ENCODE measurements around the gene CDK5RAP1.
"Not testable (repeated sequence)": the region's sequence is repeated elsewhere in the genome, so short reads cannot be mapped to it uniquely, and the experiment has no call there.

CDK5RAP1 gene

GRCh38 chr20:33393609-33394008, 7.7 kb downstream of the CDK5RAP1 start:
- no peak overlapping the region for H3K4me3 ChIP-seq (ENCODE audit: low read length)
- DNase-seq (ENCODE audit: low read depth): no peak
- TF ChIP-seq CTCF (conservative IDR thresholded peaks at IDR 0.05; ENCODE audit: low read depth, low read length): no peak

GRCh38 chr20:33391722-33392415, 9.4 kb downstream of the CDK5RAP1 start:
- H3K4me3 ChIP-seq (ENCODE audit: low read length): no peak overlapping the region
- DNase-seq (ENCODE audit: low read depth): no peak
- no peak for TF ChIP-seq CTCF (conservative IDR thresholded peaks at IDR 0.05; ENCODE audit: low read depth, low read length)

- H3K4me3 ChIP-seq (ENCODE audit: low read length); DNase-seq (ENCODE audit: low read depth): not testable (repeated sequence)
Measured at GRCh38 chr20:33389326-33389725, 12.0 kb downstream of the CDK5RAP1 start.

- H3K4me3 ChIP-seq (ENCODE audit: low read length): no peak overlapping the region
- no peak for TF ChIP-seq CTCF (conservative IDR thresholded peaks at IDR 0.05; ENCODE audit: low read depth, low read length)
- no peak for DNase-seq (ENCODE audit: low read depth)
Measured at GRCh38 chr20:33388268-33388667, 13.1 kb downstream of the CDK5RAP1 start.

GRCh38 chr20:33387177-33387576, 14.1 kb downstream of the CDK5RAP1 start:
- H3K4me3 ChIP-seq (ENCODE audit: low read length): no peak overlapping the region
- no peak for TF ChIP-seq CTCF (conservative IDR thresholded peaks at IDR 0.05; ENCODE audit: low read depth, low read length)
- no peak for DNase-seq (ENCODE audit: low read depth)

GRCh38 chr20:33386673-33387072, 14.6 kb downstream of the CDK5RAP1 start:
- TF ChIP-seq CTCF (conservative IDR thresholded peaks at IDR 0.05; ENCODE audit: low read depth, low read length): no peak
- no peak for DNase-seq (ENCODE audit: low read depth)
- no peak overlapping the region for H3K4me3 ChIP-seq (ENCODE audit: low read length)

GRCh38 chr20:33377366-33377765, 24.0 kb downstream of the CDK5RAP1 start:
- TF ChIP-seq CTCF (conservative IDR thresholded peaks at IDR 0.05; ENCODE audit: low read depth, low read length): no peak
- no peak overlapping the region for H3K4me3 ChIP-seq (ENCODE audit: low read length)
- no peak for DNase-seq (ENCODE audit: low read depth)
